IMR-90 (cell line): Measurements from ENCODE around the gene TLR6.

Source experiments
- CHD1 ChIP-seq: IDR thresholded peaks from 2 replicates; pipeline ENCODE4 v1.6.1; 2012; ENCODE audit warnings: low read depth, low read length, improper control_type of control experiment
- FOS ChIP-seq: fragments of 150-350 bp; IDR thresholded peaks from 2 replicates; pipeline ENCODE4 v1.6.1; 2016; ENCODE audit warnings: low read depth, low read length
- MAFK ChIP-seq: IDR thresholded peaks from 2 replicates; pipeline ENCODE4 v1.6.1; 2012; ENCODE audit warnings: low read depth, low read length, improper control_type of control experiment
- MAZ ChIP-seq: IDR thresholded peaks from 2 replicates; pipeline ENCODE4 v1.6.1; 2012; ENCODE audit warnings: low read depth, mild to moderate bottlenecking, low read length, improper control_type of control experiment, moderate library complexity, borderline replicate concordance
- POLR2A ChIP-seq: IDR thresholded peaks from 2 replicates; pipeline ENCODE4 v1.6.1; 2012; ENCODE audit warnings: mild to moderate bottlenecking, low read depth, low read length
- RAD21 ChIP-seq: IDR thresholded peaks from 2 replicates; pipeline ENCODE4 v1.6.1; 2012; ENCODE audit warnings: low read length, improper control_type of control experiment
- RCOR1 ChIP-seq: IDR thresholded peaks from 2 replicates; pipeline ENCODE4 v1.6.1; 2012; ENCODE audit warnings: mild to moderate bottlenecking, low read length, improper control_type of control experiment; ENCODE audit not compliant: insufficient replicate concordance
- RFX5 ChIP-seq: IDR thresholded peaks from 2 replicates; pipeline ENCODE4 v1.8.0; 2012; ENCODE audit warnings: low read depth, mild to moderate bottlenecking, low read length, moderate library complexity
- SMC3 ChIP-seq: fragments of 150-350 bp; IDR thresholded peaks from 2 replicates; pipeline ENCODE4 v1.6.1; 2016; ENCODE audit warnings: low read depth, mild to moderate bottlenecking, antibody characterized with exemption, low read length, moderate library complexity
- TF ChIP-seq, protein P1 (sequence below): conservative IDR thresholded peaks from 2 replicates; pipeline ENCODE4 v1.5.1; 2012; ENCODE audit warnings: mild to moderate bottlenecking, low read depth, low read length, improper control_type of control experiment
- TF ChIP-seq, protein P2 (sequence below): fragments of 150-350 bp; IDR thresholded peaks from 2 replicates; pipeline ENCODE4 v1.6.1; 2016; ENCODE audit warnings: low read depth, mild to moderate bottlenecking, low read length, moderate library complexity, borderline replicate concordance
- TF ChIP-seq, protein P3 (sequence below): fragments of 150-350 bp; IDR thresholded peaks from 2 replicates; pipeline ENCODE4 v1.6.1; 2017; ENCODE audit warnings: mild to moderate bottlenecking, antibody characterized with exemption, low read length, low read depth

DNA sequence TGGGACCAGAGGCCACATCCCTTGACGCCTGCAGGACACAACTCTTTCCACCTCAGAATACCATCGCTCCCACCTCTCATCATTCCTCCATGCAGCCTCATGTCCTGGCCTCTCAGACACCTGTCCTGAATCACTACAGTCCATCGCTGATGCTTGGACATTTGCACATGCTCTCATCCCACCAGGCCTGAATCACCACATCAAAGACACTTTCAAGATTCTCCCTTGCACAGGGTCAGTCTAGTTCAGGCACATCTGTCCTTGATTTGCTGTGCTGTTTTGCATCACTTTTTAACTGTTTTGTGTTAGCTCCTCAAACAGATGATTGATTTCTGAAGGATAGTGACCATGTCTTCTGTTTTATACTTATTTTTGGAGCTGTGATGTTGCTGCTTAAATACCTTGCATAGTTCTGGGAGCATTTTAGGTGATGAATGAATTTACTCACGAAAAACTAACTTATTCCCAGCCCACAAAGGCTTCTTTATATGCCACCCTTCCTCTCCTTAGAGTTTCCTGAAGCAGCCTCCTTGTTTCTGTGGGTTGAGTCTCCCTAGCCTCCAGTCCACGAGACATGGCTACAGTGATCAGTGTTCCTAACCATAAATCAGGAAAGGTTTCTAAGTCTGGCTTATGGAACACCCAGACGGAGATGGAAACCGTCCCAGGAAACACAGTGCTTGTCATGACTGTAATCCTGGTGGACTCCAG lies 13.6 kb upstream of the TLR6 start:
- TF ChIP-seq, protein P1, sequence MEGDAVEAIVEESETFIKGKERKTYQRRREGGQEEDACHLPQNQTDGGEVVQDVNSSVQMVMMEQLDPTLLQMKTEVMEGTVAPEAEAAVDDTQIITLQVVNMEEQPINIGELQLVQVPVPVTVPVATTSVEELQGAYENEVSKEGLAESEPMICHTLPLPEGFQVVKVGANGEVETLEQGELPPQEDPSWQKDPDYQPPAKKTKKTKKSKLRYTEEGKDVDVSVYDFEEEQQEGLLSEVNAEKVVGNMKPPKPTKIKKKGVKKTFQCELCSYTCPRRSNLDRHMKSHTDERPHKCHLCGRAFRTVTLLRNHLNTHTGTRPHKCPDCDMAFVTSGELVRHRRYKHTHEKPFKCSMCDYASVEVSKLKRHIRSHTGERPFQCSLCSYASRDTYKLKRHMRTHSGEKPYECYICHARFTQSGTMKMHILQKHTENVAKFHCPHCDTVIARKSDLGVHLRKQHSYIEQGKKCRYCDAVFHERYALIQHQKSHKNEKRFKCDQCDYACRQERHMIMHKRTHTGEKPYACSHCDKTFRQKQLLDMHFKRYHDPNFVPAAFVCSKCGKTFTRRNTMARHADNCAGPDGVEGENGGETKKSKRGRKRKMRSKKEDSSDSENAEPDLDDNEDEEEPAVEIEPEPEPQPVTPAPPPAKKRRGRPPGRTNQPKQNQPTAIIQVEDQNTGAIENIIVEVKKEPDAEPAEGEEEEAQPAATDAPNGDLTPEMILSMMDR = no peak
- TF ChIP-seq POLR2A (no peak), MAZ (no peak), RCOR1 (no peak), RAD21 (no peak), FOS (no peak), RFX5 (no peak), MAFK (no peak), SMC3 (no peak), CHD1 (no peak)
- TF ChIP-seq, protein P2, sequence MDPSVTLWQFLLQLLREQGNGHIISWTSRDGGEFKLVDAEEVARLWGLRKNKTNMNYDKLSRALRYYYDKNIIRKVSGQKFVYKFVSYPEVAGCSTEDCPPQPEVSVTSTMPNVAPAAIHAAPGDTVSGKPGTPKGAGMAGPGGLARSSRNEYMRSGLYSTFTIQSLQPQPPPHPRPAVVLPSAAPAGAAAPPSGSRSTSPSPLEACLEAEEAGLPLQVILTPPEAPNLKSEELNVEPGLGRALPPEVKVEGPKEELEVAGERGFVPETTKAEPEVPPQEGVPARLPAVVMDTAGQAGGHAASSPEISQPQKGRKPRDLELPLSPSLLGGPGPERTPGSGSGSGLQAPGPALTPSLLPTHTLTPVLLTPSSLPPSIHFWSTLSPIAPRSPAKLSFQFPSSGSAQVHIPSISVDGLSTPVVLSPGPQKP = no peak
- TF ChIP-seq, protein P3, sequence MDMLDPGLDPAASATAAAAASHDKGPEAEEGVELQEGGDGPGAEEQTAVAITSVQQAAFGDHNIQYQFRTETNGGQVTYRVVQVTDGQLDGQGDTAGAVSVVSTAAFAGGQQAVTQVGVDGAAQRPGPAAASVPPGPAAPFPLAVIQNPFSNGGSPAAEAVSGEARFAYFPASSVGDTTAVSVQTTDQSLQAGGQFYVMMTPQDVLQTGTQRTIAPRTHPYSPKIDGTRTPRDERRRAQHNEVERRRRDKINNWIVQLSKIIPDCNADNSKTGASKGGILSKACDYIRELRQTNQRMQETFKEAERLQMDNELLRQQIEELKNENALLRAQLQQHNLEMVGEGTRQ = no peak
